K562 (cell line): Measurements from ENCODE around the gene PSD4.

Experiments used
- CTCF ChIP-seq, 3 experiments: IDR thresholded peaks in 2 of 3; conservative IDR thresholded peaks in 1 of 3; 2 replicates each; pipeline ENCODE4 v1.5.1; 2011 to 2012; ENCODE audit warnings: low read length in 3 of 3, mild to moderate bottlenecking in 3 of 3, control low read depth in 2 of 3, improper control_type of control experiment in 1 of 3, inconsistent platforms in 1 of 3, low read depth in 1 of 3, mixed read lengths in 1 of 3, moderate library complexity in 1 of 3; ENCODE audit not compliant: insufficient read depth in 2 of 3
- EZH2 ChIP-seq: IDR thresholded peaks from 2 replicates; pipeline ENCODE4 v1.6.1; 2012; ENCODE audit warnings: low read depth, mild to moderate bottlenecking, inconsistent platforms, low read length, borderline replicate concordance
- NFATC3 ChIP-seq: fragments of 450-650 bp; IDR thresholded peaks from 2 replicates; pipeline ENCODE4 v1.6.1; 2017; ENCODE audit warnings: mild to moderate bottlenecking
- POLR2AphosphoS5 ChIP-seq: IDR thresholded peaks from 2 replicates; pipeline ENCODE4 v1.6.1; 2011; ENCODE audit warnings: mild to moderate bottlenecking, low read depth, low read length, moderate library complexity; ENCODE audit not compliant: control insufficient read depth, insufficient read depth
- PURB ChIP-seq: sonication (generic); formaldehyde crosslinking; IDR thresholded peaks from 2 replicates; pipeline ENCODE4 v1.9.0; 2021; ENCODE audit warnings: low read depth, mild to moderate bottlenecking, missing genetic modification reagents
- TBP ChIP-seq: optimal IDR thresholded peaks from 2 replicates; pipeline ENCODE3; 2011; ENCODE audit warnings: low read depth, low read length, improper control_type of control experiment
- ZFP36 ChIP-seq: fragments of 150-350 bp; IDR thresholded peaks from 2 replicates; pipeline ENCODE4 v1.6.1; 2018; ENCODE audit warnings: low read length, low read depth; ENCODE audit not compliant: partially characterized antibody
- ZNF766 ChIP-seq: fragments of 200-800 bp; sonication (Bioruptor generic); conservative IDR thresholded peaks from 2 replicates; pipeline ENCODE4 v1.6.1; 2016; ENCODE audit warnings: missing genetic modification characterization, missing compliant biosample characterization

GRCh38 chr2:113251118-113251517 is 77.3 kb downstream of the PSD4 start:
- TF ChIP-seq NFATC3 = no peak
- no peak for TF ChIP-seq TBP
- TF ChIP-seq PURB (CRISPR knock-in tag) = no peak
- TF ChIP-seq POLR2AphosphoS5 = no peak
- TF ChIP-seq EZH2 = no peak
- TF ChIP-seq CTCF (IDR thresholded peaks at IDR 0.05 in 2 of 3, conservative IDR thresholded peaks at IDR 0.05 in 1 of 3; ENCODE audit: insufficient read depth in 2 of 3, low read depth in 1 of 3, low read length in 3 of 3) = no peak
- TF ChIP-seq ZFP36 = no peak
- TF ChIP-seq ZNF766 (CRISPR knock-in tag) = no peak
